Measurements from ENCODE around the gene OTP. TPM values are rescaled to one million over a fixed set of nuclear protein-coding genes. Genes with fewer than 3 reads are reported as not detected.

OTP gene
- total RNA-seq, 1 experiment from 2014 or later, result 0.05 TPM

DNA sequence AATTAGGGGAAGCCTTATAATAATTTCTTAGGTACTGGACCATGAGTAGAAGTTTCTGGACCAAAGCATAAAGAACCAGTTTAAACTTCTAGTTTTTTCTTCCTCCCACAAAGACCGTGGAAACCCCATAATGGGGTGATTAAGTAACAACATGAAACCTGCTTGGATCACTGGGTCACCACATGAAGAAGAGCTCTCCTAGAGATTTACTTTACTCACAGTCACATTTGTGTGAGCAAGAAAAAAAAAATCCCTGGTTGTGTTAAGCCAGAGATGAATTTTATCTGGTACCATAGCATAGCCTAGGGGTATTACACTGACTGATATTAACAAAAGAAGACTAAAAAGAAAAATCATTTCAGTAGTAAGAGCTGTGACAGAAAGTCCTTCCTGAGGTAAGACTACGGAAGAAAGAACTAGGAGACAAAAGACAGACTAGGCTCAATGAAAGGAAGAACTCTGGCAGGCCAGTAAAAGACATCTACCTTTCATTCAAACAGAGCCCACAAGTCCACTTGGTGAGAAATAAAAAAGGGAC is 15.2 kb downstream of the OTP start:
- Histone ChIP-seq H3K9me3 (ENCODE audit: control insufficient read depth, insufficient read depth, low read depth, low read length) (no peaks in the 10 kb centered on the region), H3K4me1 (ENCODE audit: control insufficient read depth, insufficient read depth, low read length) (no peaks in the 10 kb centered on the region), H3K27ac (ENCODE audit: low read length) (no peak overlapping the region), H3K27me3 (ENCODE audit: control insufficient read depth, insufficient read depth, low read length) (peaks cover 33% of the 10 kb centered on the region), H3K4me3 (ENCODE audit: low read depth in 2 of 2, low read length in 2 of 2) (no peak overlapping the region), H3K36me3 (ENCODE audit: control insufficient read depth, insufficient read depth, low read length) (no peaks in the 10 kb centered on the region)
- TF ChIP-seq, protein P1, sequence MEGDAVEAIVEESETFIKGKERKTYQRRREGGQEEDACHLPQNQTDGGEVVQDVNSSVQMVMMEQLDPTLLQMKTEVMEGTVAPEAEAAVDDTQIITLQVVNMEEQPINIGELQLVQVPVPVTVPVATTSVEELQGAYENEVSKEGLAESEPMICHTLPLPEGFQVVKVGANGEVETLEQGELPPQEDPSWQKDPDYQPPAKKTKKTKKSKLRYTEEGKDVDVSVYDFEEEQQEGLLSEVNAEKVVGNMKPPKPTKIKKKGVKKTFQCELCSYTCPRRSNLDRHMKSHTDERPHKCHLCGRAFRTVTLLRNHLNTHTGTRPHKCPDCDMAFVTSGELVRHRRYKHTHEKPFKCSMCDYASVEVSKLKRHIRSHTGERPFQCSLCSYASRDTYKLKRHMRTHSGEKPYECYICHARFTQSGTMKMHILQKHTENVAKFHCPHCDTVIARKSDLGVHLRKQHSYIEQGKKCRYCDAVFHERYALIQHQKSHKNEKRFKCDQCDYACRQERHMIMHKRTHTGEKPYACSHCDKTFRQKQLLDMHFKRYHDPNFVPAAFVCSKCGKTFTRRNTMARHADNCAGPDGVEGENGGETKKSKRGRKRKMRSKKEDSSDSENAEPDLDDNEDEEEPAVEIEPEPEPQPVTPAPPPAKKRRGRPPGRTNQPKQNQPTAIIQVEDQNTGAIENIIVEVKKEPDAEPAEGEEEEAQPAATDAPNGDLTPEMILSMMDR (IDR thresholded peaks at IDR 0.05), result no peak
- POLR2A ChIA-PET, result interaction anchor here (0.5 kb wide), 1 partner anchor 113 kb away, joined by 6 read pairs; no protein-coding TSS in a partner anchor
- in situ Hi-C loops (cut with HindIII; ENCODE audit: low pct_unique_long_range_greater_than_20kb, low sequenced_read_pairs), result no loop called here
- no peak for ATAC-seq
- CTCF ChIA-PET, result no interaction called here
- no peak for DNase-seq (ENCODE audit: low read depth, low spot score)
- intact Hi-C loops (cut with micrococcal nuclease; ENCODE audit: unreplicated experiment), result no loop called here
- no TSS peak for BruUV-seq (replicated peaks)

DNA sequence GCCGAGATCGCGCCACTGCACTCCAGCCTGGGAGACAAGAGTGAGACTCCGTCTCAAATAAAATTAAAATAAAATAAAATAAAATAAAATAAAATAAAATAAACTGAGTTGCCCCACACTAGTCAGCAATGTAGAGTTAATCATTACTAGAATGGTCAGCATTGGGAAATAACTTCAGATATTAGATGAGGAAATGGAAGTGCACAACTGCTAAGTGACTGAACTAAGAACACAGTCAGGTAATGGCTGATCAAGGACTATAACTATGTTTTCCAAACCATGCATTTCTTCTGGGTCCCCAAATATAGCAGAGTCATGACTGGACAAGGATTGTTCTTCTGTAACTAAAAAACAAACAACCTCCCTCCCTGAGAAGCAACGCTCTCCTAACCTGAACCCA is 17.1 kb downstream of the OTP start:
- ChIA-PET POLR2A (no interaction called here), CTCF (no interaction called here)
- no peaks in the 10 kb centered on the region for H3K36me3 ChIP-seq (ENCODE audit: control insufficient read depth, insufficient read depth, low read length)
- no peak overlapping the region for H3K4me3 ChIP-seq (ENCODE audit: low read depth in 2 of 2, low read length in 2 of 2)
- intact Hi-C loops (cut with micrococcal nuclease; ENCODE audit: unreplicated experiment), result no loop called here
- H3K27ac ChIP-seq (ENCODE audit: low read length), result no peak overlapping the region
- TF ChIP-seq SIN3A (IDR thresholded peaks at IDR 0.05; ENCODE audit: borderline replicate concordance, insufficient read depth, low read depth, low read length) (no peak), POLR2AphosphoS5 (IDR thresholded peaks at IDR 0.05; ENCODE audit: low read depth, low read length) (no peak), TCF7L2 (IDR thresholded peaks at IDR 0.05; ENCODE audit: low read depth, low read length) (no peak)
- TF ChIP-seq, protein P1 (IDR thresholded peaks at IDR 0.05), result no peak
- TF ChIP-seq, protein P2, sequence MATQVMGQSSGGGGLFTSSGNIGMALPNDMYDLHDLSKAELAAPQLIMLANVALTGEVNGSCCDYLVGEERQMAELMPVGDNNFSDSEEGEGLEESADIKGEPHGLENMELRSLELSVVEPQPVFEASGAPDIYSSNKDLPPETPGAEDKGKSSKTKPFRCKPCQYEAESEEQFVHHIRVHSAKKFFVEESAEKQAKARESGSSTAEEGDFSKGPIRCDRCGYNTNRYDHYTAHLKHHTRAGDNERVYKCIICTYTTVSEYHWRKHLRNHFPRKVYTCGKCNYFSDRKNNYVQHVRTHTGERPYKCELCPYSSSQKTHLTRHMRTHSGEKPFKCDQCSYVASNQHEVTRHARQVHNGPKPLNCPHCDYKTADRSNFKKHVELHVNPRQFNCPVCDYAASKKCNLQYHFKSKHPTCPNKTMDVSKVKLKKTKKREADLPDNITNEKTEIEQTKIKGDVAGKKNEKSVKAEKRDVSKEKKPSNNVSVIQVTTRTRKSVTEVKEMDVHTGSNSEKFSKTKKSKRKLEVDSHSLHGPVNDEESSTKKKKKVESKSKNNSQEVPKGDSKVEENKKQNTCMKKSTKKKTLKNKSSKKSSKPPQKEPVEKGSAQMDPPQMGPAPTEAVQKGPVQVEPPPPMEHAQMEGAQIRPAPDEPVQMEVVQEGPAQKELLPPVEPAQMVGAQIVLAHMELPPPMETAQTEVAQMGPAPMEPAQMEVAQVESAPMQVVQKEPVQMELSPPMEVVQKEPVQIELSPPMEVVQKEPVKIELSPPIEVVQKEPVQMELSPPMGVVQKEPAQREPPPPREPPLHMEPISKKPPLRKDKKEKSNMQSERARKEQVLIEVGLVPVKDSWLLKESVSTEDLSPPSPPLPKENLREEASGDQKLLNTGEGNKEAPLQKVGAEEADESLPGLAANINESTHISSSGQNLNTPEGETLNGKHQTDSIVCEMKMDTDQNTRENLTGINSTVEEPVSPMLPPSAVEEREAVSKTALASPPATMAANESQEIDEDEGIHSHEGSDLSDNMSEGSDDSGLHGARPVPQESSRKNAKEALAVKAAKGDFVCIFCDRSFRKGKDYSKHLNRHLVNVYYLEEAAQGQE (IDR thresholded peaks at IDR 0.05; ENCODE audit: insufficient read depth in 1 of 2, low read depth in 2 of 2, low read length in 1 of 2), result no peak
- DNase-seq (ENCODE audit: low read depth, low spot score), result no peak
- no TSS peak for BruUV-seq (replicated peaks)
- no peaks in the 10 kb centered on the region for H3K9me3 ChIP-seq (ENCODE audit: control insufficient read depth, insufficient read depth, low read depth, low read length)
- H3K27me3 ChIP-seq (ENCODE audit: control insufficient read depth, insufficient read depth, low read length), result peaks cover 33% of the 10 kb centered on the region
- in situ Hi-C loops (cut with HindIII; ENCODE audit: low pct_unique_long_range_greater_than_20kb, low sequenced_read_pairs), result no loop called here
- H3K4me1 ChIP-seq (ENCODE audit: control insufficient read depth, insufficient read depth, low read length), result no peaks in the 10 kb centered on the region
- ATAC-seq, result no peak
